Measurements from ENCODE around the gene CFAP43.

DNA sequence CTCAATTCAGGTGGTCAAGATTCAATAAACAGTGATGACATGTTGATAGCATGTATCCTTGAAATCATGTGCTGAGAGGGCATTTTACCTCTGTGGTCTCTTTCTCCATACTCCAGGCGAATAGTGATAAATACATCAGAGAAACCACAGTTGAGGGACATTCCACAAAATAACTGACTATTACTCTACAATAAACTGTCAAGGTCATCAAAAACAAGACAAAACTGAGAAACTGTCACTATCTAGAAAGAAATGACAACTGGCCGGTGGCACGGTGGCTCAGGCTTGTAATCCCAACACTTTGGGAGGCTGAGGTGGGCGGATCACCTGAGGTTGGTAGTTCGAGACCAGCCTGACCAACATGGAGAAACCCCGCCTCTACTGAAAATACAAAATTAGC, 94.0 kb downstream of the CFAP43 start:
- TF ChIP-seq CTCF (IDR thresholded peaks at IDR 0.05 in 4 of 5, conservative IDR thresholded peaks at IDR 0.05 in 1 of 5) (no peak), POLR2A (IDR thresholded peaks at IDR 0.05) (no peak)

Measured in gastrocnemius medialis (tissue), 4 donors.